IMR-90 (cell line): ENCODE measurements around the gene NR6A1. TPM values are rescaled to one million over a fixed set of nuclear protein-coding genes. Genes with fewer than 3 reads are reported as not detected.

ENCODE experiments used
- ATAC-seq: fragments of 200-7000 bp; cut with Tn5 transposase; 2 replicates; pipeline ENCODE4 v1.9.1; 2020; ENCODE audit warnings: low read depth, mild to moderate bottlenecking, moderate library complexity
- BruUV-seq: library from RNA; stranded (reverse); fragments of 400-500 nt; replicated peaks from 2 replicates; lab custom pipeline; 2021; lab: Mats Ljungman, UMichigan
- CTCF ChIA-PET: fragments of 300-600 bp; formaldehyde crosslinking; extraction: SDS; loops from one replicate; lab custom pipeline; 2021; ENCODE audit warnings: antibody characterized with exemption; lab: Yijun Ruan, JAX
- POLR2A ChIA-PET: fragments of 300-600 bp; sonication (Branson Sonifier 250); formaldehyde crosslinking; loops from one replicate; lab custom pipeline; 2022; ENCODE audit warnings: antibody characterized with exemption; ENCODE audit not compliant: unreplicated experiment; lab: Charles Lee
- DNase-seq: peaks from one replicate; pipeline ENCODE4 v3.0.0; 2013
- H2AFZ ChIP-seq: replicated peaks from 2 replicates; pipeline ENCODE3; 2013; ENCODE audit warnings: low read length, mild to moderate bottlenecking; ENCODE audit not compliant: poor library complexity
- H2AK5ac ChIP-seq: 2 replicates; pipeline ENCODE4 v1.6.1; 2013; ENCODE audit warnings: low read depth, low read length, inconsistent platforms
- H2AK9ac ChIP-seq: replicated peaks from 2 replicates; pipeline ENCODE3; 2013; ENCODE audit warnings: mild to moderate bottlenecking, low read depth, low read length, moderate library complexity; ENCODE audit not compliant: poor library complexity
- H2BK120ac ChIP-seq: 2 replicates; pipeline ENCODE4 v1.6.1; 2013; ENCODE audit warnings: low read depth, low read length, inconsistent platforms
- H2BK15ac ChIP-seq: 3 replicates; pipeline ENCODE4 v1.6.1; 2013; ENCODE audit warnings: low read depth, low read length, inconsistent platforms
- H2BK20ac ChIP-seq: 2 replicates; pipeline ENCODE4 v1.6.1; 2013; ENCODE audit warnings: low read depth, mild to moderate bottlenecking, inconsistent platforms, low read length, moderate library complexity
- H2BK5ac ChIP-seq: 2 replicates; pipeline ENCODE4 v1.6.1; 2013; ENCODE audit warnings: mild to moderate bottlenecking, low read depth, low read length, inconsistent platforms; ENCODE audit not compliant: poor library complexity, severe bottlenecking
- H3K14ac ChIP-seq: replicated peaks from 2 replicates; pipeline ENCODE4 v1.6.1; 2013; ENCODE audit warnings: low read depth, low read length, inconsistent platforms
- H3K18ac ChIP-seq: 2 replicates; pipeline ENCODE4 v1.6.1; 2013; ENCODE audit warnings: low read depth, low read length, control low read depth
- H3K23ac ChIP-seq: 2 replicates; pipeline ENCODE4 v1.6.1; 2013; ENCODE audit warnings: low read depth, low read length, inconsistent platforms
- H3K27ac ChIP-seq: 2 replicates; pipeline ENCODE4 v1.5.1; 2013; ENCODE audit warnings: mild to moderate bottlenecking, control low read depth, low read length; ENCODE audit not compliant: insufficient read depth
- H3K27me3 ChIP-seq: 2 replicates; pipeline ENCODE4 v1.6.1; 2013; ENCODE audit warnings: low read length; ENCODE audit not compliant: control insufficient read depth, insufficient read depth
- H3K36me3 ChIP-seq: 2 replicates; pipeline ENCODE4 v1.6.1; 2013; ENCODE audit warnings: low read length, mixed read lengths; ENCODE audit not compliant: control insufficient read depth, insufficient read depth
- H3K4ac ChIP-seq: 2 replicates; pipeline ENCODE4 v1.6.1; 2013; ENCODE audit warnings: low read depth, low read length, inconsistent platforms
- H3K4me1 ChIP-seq: 2 replicates; pipeline ENCODE4 v1.6.1; 2013; ENCODE audit warnings: low read length, mixed read lengths; ENCODE audit not compliant: control insufficient read depth, insufficient read depth
- H3K4me2 ChIP-seq: 2 replicates; pipeline ENCODE4 v1.6.1; 2013; ENCODE audit warnings: low read depth, mild to moderate bottlenecking, control low read depth, low read length, moderate library complexity
- H3K4me3 ChIP-seq: 2 replicates; pipeline ENCODE4 v1.5.1; 2013; ENCODE audit warnings: low read depth, mild to moderate bottlenecking, control low read depth, low read length, moderate library complexity; ENCODE audit not compliant: insufficient read depth
- H3K56ac ChIP-seq: 2 replicates; pipeline ENCODE4 v1.6.1; 2013; ENCODE audit warnings: low read length, inconsistent platforms; ENCODE audit not compliant: insufficient read depth; ENCODE audit errors: extremely low read depth
- H3K79me1 ChIP-seq, 2 experiments: 2 replicates each; pipeline ENCODE4 v1.6.1; 2013; ENCODE audit warnings: low read length in 2 of 2, inconsistent platforms in 1 of 2, low read depth in 1 of 2
- H3K9ac ChIP-seq: 2 replicates; pipeline ENCODE4 v1.6.1; 2013; ENCODE audit warnings: low read depth, low read length, control low read depth
- H3K9me1 ChIP-seq: 2 replicates; pipeline ENCODE4 v1.6.1; 2013; ENCODE audit warnings: low read length, inconsistent platforms; ENCODE audit not compliant: insufficient read depth
- H3K9me3 ChIP-seq: 2 replicates; pipeline ENCODE4 v1.6.1; 2013; ENCODE audit warnings: low read length; ENCODE audit not compliant: control insufficient read depth, insufficient read depth
- H4K20me1 ChIP-seq: 2 replicates; pipeline ENCODE4 v1.6.1; 2013; ENCODE audit warnings: low read length, inconsistent platforms; ENCODE audit not compliant: insufficient read depth
- H4K5ac ChIP-seq: 2 replicates; pipeline ENCODE4 v1.6.1; 2013; ENCODE audit warnings: mild to moderate bottlenecking, low read depth, low read length, control low read depth
- H4K8ac ChIP-seq, 2 experiments: 2 replicates each; pipeline ENCODE4 v1.6.1; 2013; ENCODE audit warnings: low read depth in 2 of 2, low read length in 2 of 2, control low read depth in 1 of 2, inconsistent platforms in 1 of 2
- H4K91ac ChIP-seq: 2 replicates; pipeline ENCODE4 v1.6.1; 2013; ENCODE audit warnings: low read depth, low read length, inconsistent platforms; ENCODE audit not compliant: insufficient read depth
- CEBPB ChIP-seq: IDR thresholded peaks from 2 replicates; pipeline ENCODE4 v1.6.1; 2012; ENCODE audit warnings: low read depth, low read length, improper control_type of control experiment
- FOS ChIP-seq: fragments of 150-350 bp; IDR thresholded peaks from 2 replicates; pipeline ENCODE4 v1.6.1; 2016; ENCODE audit warnings: low read depth, low read length
- MAFK ChIP-seq: IDR thresholded peaks from 2 replicates; pipeline ENCODE4 v1.6.1; 2012; ENCODE audit warnings: low read depth, low read length, improper control_type of control experiment
- MXI1 ChIP-seq: IDR thresholded peaks from 2 replicates; pipeline ENCODE4 v1.6.1; 2012; ENCODE audit warnings: low read depth, mild to moderate bottlenecking, low read length, moderate library complexity, borderline replicate concordance
- NFE2L2 ChIP-seq: fragments of 150-350 bp; IDR thresholded peaks from 2 replicates; pipeline ENCODE4 v1.6.1; 2016; ENCODE audit warnings: low read depth, mild to moderate bottlenecking, low read length
- POLR2A ChIP-seq: IDR thresholded peaks from 2 replicates; pipeline ENCODE4 v1.6.1; 2012; ENCODE audit warnings: mild to moderate bottlenecking, low read depth, low read length
- RAD21 ChIP-seq: IDR thresholded peaks from 2 replicates; pipeline ENCODE4 v1.6.1; 2012; ENCODE audit warnings: low read length, improper control_type of control experiment
- RCOR1 ChIP-seq: IDR thresholded peaks from 2 replicates; pipeline ENCODE4 v1.6.1; 2012; ENCODE audit warnings: mild to moderate bottlenecking, low read length, improper control_type of control experiment; ENCODE audit not compliant: insufficient replicate concordance
- RFX5 ChIP-seq: IDR thresholded peaks from 2 replicates; pipeline ENCODE4 v1.8.0; 2012; ENCODE audit warnings: low read depth, mild to moderate bottlenecking, low read length, moderate library complexity
- SMC3 ChIP-seq: fragments of 150-350 bp; IDR thresholded peaks from 2 replicates; pipeline ENCODE4 v1.6.1; 2016; ENCODE audit warnings: low read depth, mild to moderate bottlenecking, antibody characterized with exemption, low read length, moderate library complexity
- WGBS, 2 experiments: methylation state at CpG; one replicate each; pipeline versions ENCODE4 v1.1.5 to v1.1.7; 2013; ENCODE audit warnings: missing lambda C conversion rate in 2 of 2; ENCODE audit not compliant: insufficient read length in 1 of 2; ENCODE audit errors: extremely low coverage in 2 of 2; 5-methylcytosine and 5-hydroxymethylcytosine counted together
- dilution Hi-C: fragments of 300-500 bp; cut with HindIII; formaldehyde crosslinking; loops from one replicate; pipeline ENCODE4 v1.14.3; 2018; ENCODE audit warnings: low sequenced_read_pairs; ENCODE audit not compliant: unreplicated experiment
- in situ Hi-C: fragments of 300-500 bp; cut with MboI; formaldehyde crosslinking; loops from 3 replicates; pipeline ENCODE4 v1.14.3; 2019; ENCODE audit warnings: low sequenced_read_pairs, inconsistent platforms, mixed read lengths
- intact Hi-C: fragments of 100-400 bp; cut with micrococcal nuclease; formaldehyde crosslinking; loops from 2 replicates; pipeline ENCODE4 v1.10.0; 2022
- polyA plus RNA-seq, 3 experiments: library from polyadenylated mRNA; depleted of rRNA; stranded (reverse); fragments of >200 nt; gene quantifications; 2 replicates each; pipeline ENCODE4 v1.2.3, GENCODE V29; 2012; ENCODE audit warnings: low replicate concordance in 1 of 3
- total RNA-seq: library from RNA; depleted of rRNA; stranded (reverse); fragments of >200 nt; gene quantifications from 2 replicates; pipeline ENCODE4 v1.2.3, GENCODE V29; 2012
- TF ChIP-seq, protein P1 (sequence below): fragments of 150-350 bp; IDR thresholded peaks from 2 replicates; pipeline ENCODE4 v1.6.1; 2016; ENCODE audit warnings: low read depth, mild to moderate bottlenecking, low read length, moderate library complexity, borderline replicate concordance
- TF ChIP-seq, protein P2 (sequence below): fragments of 150-350 bp; IDR thresholded peaks from 2 replicates; pipeline ENCODE4 v1.6.1; 2017; ENCODE audit warnings: mild to moderate bottlenecking, antibody characterized with exemption, low read length, low read depth
- TF ChIP-seq, protein P3 (sequence below): conservative IDR thresholded peaks from 2 replicates; pipeline ENCODE4 v1.5.1; 2012; ENCODE audit warnings: mild to moderate bottlenecking, low read depth, low read length, improper control_type of control experiment

Gene NR6A1
- total and polyA plus RNA-seq, 2 of the 4 experiments (the other 2 are of a cell fraction) = 0.14 to 0.36 TPM

- H3K56ac ChIP-seq = no peak overlapping the region
- H3K9me3 ChIP-seq = no peaks in the 10 kb centered on the region
- TF ChIP-seq MXI1 (no peak), POLR2A (no peak), SMC3 (no peak), RAD21 (no peak), MAFK (no peak), CEBPB (no peak), FOS (no peak; the same call in 1 of the 2 replicates), RFX5 (no peak), RCOR1 (no peak), NFE2L2 (no peak)
- TF ChIP-seq, protein P1, sequence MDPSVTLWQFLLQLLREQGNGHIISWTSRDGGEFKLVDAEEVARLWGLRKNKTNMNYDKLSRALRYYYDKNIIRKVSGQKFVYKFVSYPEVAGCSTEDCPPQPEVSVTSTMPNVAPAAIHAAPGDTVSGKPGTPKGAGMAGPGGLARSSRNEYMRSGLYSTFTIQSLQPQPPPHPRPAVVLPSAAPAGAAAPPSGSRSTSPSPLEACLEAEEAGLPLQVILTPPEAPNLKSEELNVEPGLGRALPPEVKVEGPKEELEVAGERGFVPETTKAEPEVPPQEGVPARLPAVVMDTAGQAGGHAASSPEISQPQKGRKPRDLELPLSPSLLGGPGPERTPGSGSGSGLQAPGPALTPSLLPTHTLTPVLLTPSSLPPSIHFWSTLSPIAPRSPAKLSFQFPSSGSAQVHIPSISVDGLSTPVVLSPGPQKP = no peak
- TF ChIP-seq, protein P2, sequence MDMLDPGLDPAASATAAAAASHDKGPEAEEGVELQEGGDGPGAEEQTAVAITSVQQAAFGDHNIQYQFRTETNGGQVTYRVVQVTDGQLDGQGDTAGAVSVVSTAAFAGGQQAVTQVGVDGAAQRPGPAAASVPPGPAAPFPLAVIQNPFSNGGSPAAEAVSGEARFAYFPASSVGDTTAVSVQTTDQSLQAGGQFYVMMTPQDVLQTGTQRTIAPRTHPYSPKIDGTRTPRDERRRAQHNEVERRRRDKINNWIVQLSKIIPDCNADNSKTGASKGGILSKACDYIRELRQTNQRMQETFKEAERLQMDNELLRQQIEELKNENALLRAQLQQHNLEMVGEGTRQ = no peak
- TF ChIP-seq, protein P3, sequence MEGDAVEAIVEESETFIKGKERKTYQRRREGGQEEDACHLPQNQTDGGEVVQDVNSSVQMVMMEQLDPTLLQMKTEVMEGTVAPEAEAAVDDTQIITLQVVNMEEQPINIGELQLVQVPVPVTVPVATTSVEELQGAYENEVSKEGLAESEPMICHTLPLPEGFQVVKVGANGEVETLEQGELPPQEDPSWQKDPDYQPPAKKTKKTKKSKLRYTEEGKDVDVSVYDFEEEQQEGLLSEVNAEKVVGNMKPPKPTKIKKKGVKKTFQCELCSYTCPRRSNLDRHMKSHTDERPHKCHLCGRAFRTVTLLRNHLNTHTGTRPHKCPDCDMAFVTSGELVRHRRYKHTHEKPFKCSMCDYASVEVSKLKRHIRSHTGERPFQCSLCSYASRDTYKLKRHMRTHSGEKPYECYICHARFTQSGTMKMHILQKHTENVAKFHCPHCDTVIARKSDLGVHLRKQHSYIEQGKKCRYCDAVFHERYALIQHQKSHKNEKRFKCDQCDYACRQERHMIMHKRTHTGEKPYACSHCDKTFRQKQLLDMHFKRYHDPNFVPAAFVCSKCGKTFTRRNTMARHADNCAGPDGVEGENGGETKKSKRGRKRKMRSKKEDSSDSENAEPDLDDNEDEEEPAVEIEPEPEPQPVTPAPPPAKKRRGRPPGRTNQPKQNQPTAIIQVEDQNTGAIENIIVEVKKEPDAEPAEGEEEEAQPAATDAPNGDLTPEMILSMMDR = no peak
- DNase-seq = peak; percentile 65
- no peak overlapping the region for H2AFZ ChIP-seq
- H3K9me1 ChIP-seq = no peaks in the 10 kb centered on the region; the same call in 1 of the 2 replicates
- H2BK20ac ChIP-seq = no peak overlapping the region
- intact Hi-C loops = no loop called here
- dilution Hi-C loops = no loop called here
- H3K9ac ChIP-seq = no peak overlapping the region
- CTCF ChIA-PET = interaction anchor here (0.8 kb wide), 1 partner anchor 9 kb away, joined by 4 read pairs; no protein-coding TSS in a partner anchor
- no peak overlapping the region for H3K14ac ChIP-seq
- no peak overlapping the region for H3K4me2 ChIP-seq
- H3K18ac ChIP-seq = no peak overlapping the region
- H2BK120ac ChIP-seq = no peak overlapping the region
- H4K20me1 ChIP-seq = no peaks in the 10 kb centered on the region
- H3K27me3 ChIP-seq = no peaks in the 10 kb centered on the region
- H4K5ac ChIP-seq = no peak overlapping the region
- WGBS, 2 experiments = no CpG with 5 or more reads among the region's 4 CpGs
- no peaks in the 10 kb centered on the region for H3K79me1 ChIP-seq
- H2BK15ac ChIP-seq = no peak overlapping the region
- in situ Hi-C loops = no loop called here
- POLR2A ChIA-PET = no interaction called here
- no peak overlapping the region for H3K27ac ChIP-seq
- H3K4ac ChIP-seq = no peak overlapping the region
- H4K8ac ChIP-seq = no peak overlapping the region
- H2BK5ac ChIP-seq = no peak overlapping the region
- no peak overlapping the region for H2AK9ac ChIP-seq
- H3K4me3 ChIP-seq = no peak overlapping the region
- no peak overlapping the region for H2AK5ac ChIP-seq
- BruUV-seq = no TSS peak
- H3K36me3 ChIP-seq = no peaks in the 10 kb centered on the region
- no peak overlapping the region for H4K91ac ChIP-seq
- H3K23ac ChIP-seq = no peak overlapping the region
- peaks cover 5% of the 10 kb centered on the region for H3K4me1 ChIP-seq
- ATAC-seq = peak; percentile 83
Observed at GRCh38 chr9:124626276-124626675, 144.8 kb downstream of the NR6A1 start.
